Type B pancreatic cell (in vitro differentiated cells): Measurements from ENCODE around the gene TES. TPM values are rescaled to one million over a fixed set of nuclear protein-coding genes. Genes with fewer than 3 reads are reported as not detected.
A peak's percentile ranks its signal among the peaks of the same experiment; 100 is the strongest.
"Not testable (repeated sequence)": the region's sequence is repeated elsewhere in the genome, so short reads cannot be mapped to it uniquely, and the experiment has no call there.

ENCODE experiments used
- DNase-seq: peaks from one replicate; pipeline ENCODE4 v3.0.0; 2021; ENCODE audit warnings: mixed read lengths; ENCODE audit not compliant: unreplicated experiment; ENCODE audit errors: extremely low spot score
- H3K27ac Mint-ChIP-seq: 2 replicates; pipeline ENCODE4 v1.8.0; 2021; ENCODE audit warnings: mild to moderate bottlenecking, mixed read lengths
- H3K27me3 Mint-ChIP-seq: 2 replicates; pipeline ENCODE4 v1.8.0; 2021; ENCODE audit warnings: mixed read lengths
- H3K36me3 Mint-ChIP-seq: 2 replicates; pipeline ENCODE4 v1.8.0; 2021; ENCODE audit warnings: mixed read lengths
- H3K4me1 Mint-ChIP-seq: one replicate; pipeline ENCODE4 v1.8.0; 2021; ENCODE audit warnings: mixed read lengths; ENCODE audit not compliant: unreplicated experiment
- H3K4me3 Mint-ChIP-seq: 2 replicates; pipeline ENCODE4 v1.8.0; 2021; ENCODE audit warnings: mild to moderate bottlenecking, mixed read lengths
- H3K9me3 Mint-ChIP-seq: 2 replicates; pipeline ENCODE4 v1.8.0; 2021; ENCODE audit warnings: mixed read lengths
- CTCF ChIP-seq: fragments of 200-600 bp; sonication (generic); conservative IDR thresholded peaks from 2 replicates; pipeline ENCODE4 v1.5.0; 2021; ENCODE audit warnings: antibody characterized with exemption, mild to moderate bottlenecking
- total RNA-seq: library from RNA; stranded (reverse); gene quantifications from 2 replicates; pipeline ENCODE4 v1.2.1, GENCODE V29; 2021; ENCODE audit warnings: low replicate concordance

TES gene
- total RNA-seq, 1 donor from 2014 or later, result 91.1 TPM

- Mint-ChIP-seq H3K9me3 (peaks cover 11% of the 10 kb centered on the region), H3K36me3 (no peaks in the 10 kb centered on the region), H3K4me1 (no peaks in the 10 kb centered on the region), H3K27ac (no peak overlapping the region), H3K27me3 (no peaks in the 10 kb centered on the region), H3K4me3 (no peak overlapping the region)
- no peak for DNase-seq
- TF ChIP-seq CTCF, result no peak
Observed at GRCh38 chr7:116292381-116292780, 82.0 kb downstream of the TES start.

DNA sequence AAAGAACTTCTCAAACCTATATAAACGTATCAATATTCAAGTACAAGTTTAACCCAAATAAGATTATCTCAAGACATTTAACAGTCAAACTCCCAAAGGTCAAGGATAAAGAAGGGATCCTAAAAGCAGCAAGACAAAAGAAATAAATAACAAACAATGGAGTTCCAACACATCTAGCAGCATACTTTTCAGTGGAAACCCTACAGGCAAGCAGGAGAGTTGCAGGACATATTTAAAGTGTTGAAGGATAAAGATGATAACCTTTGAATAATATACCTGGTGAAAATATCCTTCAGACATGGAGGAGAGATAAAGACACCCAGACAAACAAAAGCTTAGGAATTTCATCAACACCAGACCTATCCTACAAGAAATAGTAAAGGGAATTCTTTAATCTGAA, 82.8 kb downstream of the TES start:
- peak; percentile 64 for TF ChIP-seq CTCF
- H3K27me3 Mint-ChIP-seq, result no peaks in the 10 kb centered on the region

DNA sequence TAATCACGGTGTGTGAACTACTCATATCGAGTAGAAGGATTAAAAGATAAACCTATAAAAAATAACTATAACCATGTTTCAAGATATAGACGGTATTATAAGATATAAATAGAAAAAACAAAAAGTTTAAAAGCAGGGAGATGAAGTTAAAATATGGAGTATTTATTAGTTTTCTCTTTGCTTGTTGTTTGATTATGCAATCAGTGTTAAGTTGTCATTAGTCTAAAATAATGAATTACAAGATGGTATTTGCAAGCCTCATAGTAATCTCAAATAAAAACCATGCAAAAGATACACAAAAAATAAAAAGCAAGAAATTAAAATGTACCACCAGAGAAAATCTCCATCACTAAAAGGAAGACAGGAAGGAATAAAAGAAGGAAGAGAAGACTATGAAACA, 83.3 kb downstream of the TES start:
- no peak for TF ChIP-seq CTCF
- H3K9me3 Mint-ChIP-seq, result peaks cover 11% of the 10 kb centered on the region
- H3K27ac Mint-ChIP-seq, result no peak overlapping the region
- no peaks in the 10 kb centered on the region for H3K4me1 Mint-ChIP-seq
- no peaks in the 10 kb centered on the region for H3K36me3 Mint-ChIP-seq
- no peak for DNase-seq
- H3K4me3 Mint-ChIP-seq, result no peak overlapping the region
- no peaks in the 10 kb centered on the region for H3K27me3 Mint-ChIP-seq

More for the DNA sequence above, 82.8 kb downstream of the TES start:
- no peaks in the 10 kb centered on the region for H3K4me1 Mint-ChIP-seq
- H3K4me3 Mint-ChIP-seq, result no peak overlapping the region
- no peak for DNase-seq
- peaks cover 11% of the 10 kb centered on the region for H3K9me3 Mint-ChIP-seq
- no peak overlapping the region for H3K27ac Mint-ChIP-seq
- H3K36me3 Mint-ChIP-seq, result no peaks in the 10 kb centered on the region

DNA sequence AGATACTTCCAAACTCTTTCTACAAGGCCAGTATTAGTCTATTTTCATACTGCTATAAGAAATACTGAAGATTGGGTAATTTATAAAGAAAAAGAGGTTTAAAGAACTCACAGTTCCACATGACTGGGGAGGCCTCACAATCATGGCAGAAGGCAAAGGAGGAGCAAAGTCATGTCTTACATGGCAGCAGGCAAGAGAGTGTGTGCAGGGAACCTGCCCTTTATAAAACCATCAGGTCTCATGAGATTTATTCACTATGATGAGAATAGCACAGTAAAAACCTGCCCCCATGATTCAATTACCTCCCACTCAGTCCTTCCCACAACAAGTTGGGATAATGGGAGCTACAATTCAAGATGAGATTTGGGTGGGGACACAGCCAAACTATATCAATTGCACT, 85.6 kb downstream of the TES start:
- not testable (repeated sequence) for H3K4me1 Mint-ChIP-seq, H3K27ac Mint-ChIP-seq, H3K4me3 Mint-ChIP-seq, H3K27me3 Mint-ChIP-seq, DNase-seq, H3K36me3 Mint-ChIP-seq
- peaks cover 11% of the 10 kb centered on the region for H3K9me3 Mint-ChIP-seq

DNA sequence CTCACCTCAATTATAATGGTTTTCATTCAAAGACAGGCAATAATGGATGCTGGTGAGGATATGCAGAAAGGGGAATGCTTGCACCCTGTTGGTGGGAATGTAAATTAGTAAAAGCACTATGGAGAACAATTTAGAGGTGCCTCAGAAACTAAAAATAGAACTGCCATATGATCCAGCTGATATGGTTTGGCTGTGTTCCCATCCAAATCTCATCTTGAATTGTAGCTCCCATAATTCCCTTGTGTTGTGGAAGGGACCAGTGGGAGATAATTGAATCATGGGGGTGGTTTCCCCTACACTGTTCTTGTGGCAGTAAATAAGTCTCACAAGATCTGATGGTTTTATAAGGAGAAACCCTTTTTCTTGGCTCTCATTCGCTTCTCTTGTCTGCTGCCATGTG, 87.7 kb downstream of the TES start:
- no peaks in the 10 kb centered on the region for H3K27me3 Mint-ChIP-seq
- no peaks in the 10 kb centered on the region for H3K36me3 Mint-ChIP-seq
- no peaks in the 10 kb centered on the region for H3K4me1 Mint-ChIP-seq
- H3K4me3 Mint-ChIP-seq, result no peak overlapping the region
- H3K9me3 Mint-ChIP-seq, result peaks cover 5% of the 10 kb centered on the region
- no peak for TF ChIP-seq CTCF
- no peak for DNase-seq
- H3K27ac Mint-ChIP-seq, result no peak overlapping the region

DNA sequence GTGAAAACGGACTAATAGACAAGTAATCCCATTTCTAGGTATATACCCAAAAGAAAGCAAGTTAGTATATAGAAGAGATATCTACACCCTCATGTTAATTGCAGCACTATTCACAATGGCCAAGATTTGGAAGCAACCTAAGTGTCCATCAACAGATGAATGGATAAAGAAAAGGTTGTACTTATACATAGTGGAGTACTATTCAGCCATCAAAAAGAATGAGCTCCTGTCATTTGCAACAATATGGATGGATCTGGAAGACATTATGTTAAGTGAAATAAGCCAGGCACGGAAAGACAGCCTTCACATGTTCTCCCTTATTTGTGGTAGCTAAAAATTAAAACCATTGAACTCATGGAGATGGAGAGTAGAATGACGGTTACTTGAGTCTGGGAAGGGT, 88.2 kb downstream of the TES start:
- no peak for TF ChIP-seq CTCF
- H3K9me3 Mint-ChIP-seq, result peaks cover 5% of the 10 kb centered on the region
- H3K36me3 Mint-ChIP-seq, result no peaks in the 10 kb centered on the region
- no peaks in the 10 kb centered on the region for H3K27me3 Mint-ChIP-seq
- H3K4me1 Mint-ChIP-seq, result no peaks in the 10 kb centered on the region
- DNase-seq, result no peak
- no peak overlapping the region for H3K4me3 Mint-ChIP-seq
- H3K27ac Mint-ChIP-seq, result no peak overlapping the region
